Adrenal gland (tissue), 12 donors: ENCODE data around the gene HERC5. TPM values are rescaled to one million over a fixed set of nuclear protein-coding genes. Genes with fewer than 3 reads are reported as not detected.
"Not testable (repeated sequence)": the region's sequence is repeated elsewhere in the genome, so short reads cannot be mapped to it uniquely, and the experiment has no call there.

Experiments used
- DNase-seq, 7 donors: peaks; one replicate each; pipeline ENCODE4 v3.0.0-alpha.2; 2019 to 2020
- H3K27ac ChIP-seq, 5 donors: fragments of 200-600 bp; sonication (generic) in 4 of 5; 1 replicate in 3 of 5; 2 replicates in 2 of 5; pipeline versions ENCODE4 v1.5.1 to v1.8.0; 2016 to 2020; ENCODE audit warnings: mild to moderate bottlenecking in 1 of 5
- H3K27me3 ChIP-seq: fragments of 200-600 bp; 2 replicates; pipeline ENCODE4 v1.8.0; 2021
- H3K36me3 ChIP-seq, 2 donors: fragments of 200-600 bp; replicated peaks in 1 of 2; 1 replicate in 1 of 2; 2 replicates in 1 of 2; pipeline versions ENCODE4 v1.5.1 to v1.8.0; 2018 to 2022
- H3K4me1 ChIP-seq, 2 donors: fragments of 200-600 bp; replicated peaks in 1 of 2; 1 replicate in 1 of 2; 2 replicates in 1 of 2; pipeline versions ENCODE4 v1.5.1 to v1.8.0; 2018 to 2021
- H3K4me3 ChIP-seq, 4 donors: fragments of 200-600 bp; sonication (generic) in 3 of 4; one replicate each; pipeline ENCODE4 v1.5.1; 2016 to 2018
- H3K9me3 ChIP-seq, 3 donors: fragments of 200-600 bp; sonication (generic) in 1 of 3; replicated peaks in 1 of 3; 1 replicate in 2 of 3; 2 replicates in 1 of 3; pipeline versions ENCODE4 v1.5.1 to v1.8.0; 2016 to 2021
- CTCF ChIP-seq, 6 experiments: fragments of 450-650 bp in 4 of 6; fragments of 200-600 bp in 2 of 6; sonication (generic) in 1 of 6; IDR thresholded peaks; 1 replicate in 5 of 6; 2 replicates in 1 of 6; pipeline versions ENCODE4 v1.5.1 to v1.8.0; 2016 to 2021; ENCODE audit warnings: antibody characterized with exemption in 6 of 6, mild to moderate bottlenecking in 2 of 6, moderate library complexity in 1 of 6
- POLR2A ChIP-seq, 2 donors: fragments of 450-650 bp; IDR thresholded peaks; one replicate each; pipeline ENCODE4 v1.6.1; 2017; ENCODE audit warnings: antibody characterized with exemption in 2 of 2, mild to moderate bottlenecking in 2 of 2, moderate library complexity in 1 of 2
- WGBS, 4 donors: extraction: QIAGEN DNeasy Blood & Tissue Kit in 2 of 4; methylation state at CpG; one replicate each; pipeline versions ENCODE4 v1.1.5 to v1.1.7; 2013 to 2017; 5-methylcytosine and 5-hydroxymethylcytosine counted together
- intact Hi-C, 2 donors: fragments of 100-400 bp; cut with DNase I; formaldehyde crosslinking; loops; one replicate each; pipeline versions ENCODE4 v1.14.1 to v1.15.0; 2022 to 2023
- polyA plus RNA-seq, 3 donors: library from polyadenylated mRNA; stranded (reverse); fragments of 200-250 nt in 2 of 3; fragments of 350-450 nt in 1 of 3; fragmentation: Illumina TruSeq in 1 of 3; extraction: RNeasy Lipid Tissue Mini Kit (QIAGEN cat#74804) in 1 of 3; gene quantifications; one replicate each; pipeline ENCODE4 v1.2.3, GENCODE V29; 2013 to 2014
- total RNA-seq, 9 donors: library from RNA; depleted of rRNA in 4 of 9; stranded (reverse); fragments of >200 nt in 4 of 9; fragments of 120-200 nt in 1 of 9; fragmentation: NEBNext Ultra II Directional in 1 of 9; extraction: Animal tissue kit (Norgen Biotek cat#: 25700) in 1 of 9; gene quantifications; one replicate each; pipeline versions ENCODE4 v1.1.0 to v1.2.4, GENCODE V29; 2013 to 2023
- donor health status: healthy with polysubstance abuse.
- donor health status: Bipolar disorder and iron deficiency.
- donor health status: DM: yes; HTN: yes; CAD: no.
- donor health status: DM: no; HTN: no; CAD: no.
- donor health status: DM: no; HTN: no; CAD: no.
- donor health status: DM: yes; HTN: yes; CAD: no.

The HERC5 gene
- total and polyA plus RNA-seq, 12 donors: 3.3 to 9.9 (median 6.6) TPM

DNA sequence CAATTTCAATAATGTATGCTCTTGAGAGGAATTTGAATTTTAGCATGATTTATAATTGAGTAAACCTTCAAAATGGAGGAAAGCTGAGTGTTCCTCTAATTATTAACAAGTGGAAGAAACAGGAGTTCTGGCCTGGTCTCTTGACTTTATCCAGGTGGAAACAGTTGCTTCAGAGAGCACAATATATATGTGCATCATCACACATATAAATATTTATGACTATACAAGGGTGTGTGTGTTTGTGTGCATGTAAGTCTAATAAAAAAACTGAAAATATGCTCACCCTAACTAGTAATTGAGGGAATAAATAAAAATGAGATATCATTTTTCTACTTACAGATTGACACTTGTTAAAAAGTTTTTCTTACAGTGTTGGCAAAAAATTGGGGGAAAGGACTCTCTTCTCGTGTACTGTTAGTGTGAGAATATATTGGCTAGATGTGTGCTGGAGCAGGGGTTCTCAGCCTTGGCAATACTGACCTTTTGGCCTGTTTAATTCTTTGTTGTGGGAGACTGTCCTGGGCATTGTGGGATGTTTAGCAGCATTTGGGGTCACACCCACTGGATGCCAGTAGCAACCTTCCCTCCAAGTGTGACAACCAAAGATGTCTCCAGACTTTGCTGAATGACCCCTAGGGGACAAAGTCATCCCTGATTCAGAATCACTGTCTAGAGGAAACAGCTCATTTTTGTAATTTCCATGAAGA lies 20.8 kb upstream of the HERC5 start:
- Histone ChIP-seq H3K27me3 (no peaks in the 10 kb centered on the region), H3K36me3 (no peaks in the 10 kb centered on the region), H3K4me1 (no peaks in the 10 kb centered on the region), H3K9me3 (no peaks in the 10 kb centered on the region), H3K27ac (no peak overlapping the region), H3K4me3 (no peak overlapping the region)
- intact Hi-C loops: no loop called here
- TF ChIP-seq POLR2A (IDR thresholded peaks at IDR 0.05) (no peak), CTCF (IDR thresholded peaks at IDR 0.05) (no peak)
- WGBS, 4 donors: 89 to 100% (median 96%) methylated on average over 1 of the region's 1 CpG
- no peak for DNase-seq

DNA sequence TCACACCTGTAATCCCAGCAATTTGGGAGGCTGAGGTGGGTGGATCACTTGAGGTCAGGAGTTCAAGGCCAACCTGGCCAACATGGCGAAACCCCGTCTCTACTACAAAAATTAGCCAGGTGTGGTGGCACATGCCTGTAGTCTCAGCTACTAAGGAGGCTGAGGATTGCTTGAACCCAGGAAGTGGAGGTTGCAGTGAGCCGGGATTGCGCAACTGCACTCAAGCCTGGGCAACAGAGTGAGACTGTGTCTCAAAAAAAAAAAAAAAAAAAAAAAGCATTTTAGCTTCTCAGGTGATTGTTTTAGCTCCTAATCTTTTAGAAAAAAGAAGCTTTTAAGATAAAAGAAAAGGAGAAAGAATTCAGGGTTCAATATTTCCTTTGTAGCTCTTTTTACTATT lies 19.0 kb upstream of the HERC5 start:
- H3K4me1 ChIP-seq, intact Hi-C loops, H3K9me3 ChIP-seq, H3K36me3 ChIP-seq, H3K4me3 ChIP-seq, H3K27ac ChIP-seq, H3K27me3 ChIP-seq: not testable (repeated sequence)
- WGBS, 4 donors: 88 to 99% (median 96%) methylated on average over 4 of the region's 4 CpGs
- DNase-seq: peak in 1 of 7 donors; percentile 17

DNA sequence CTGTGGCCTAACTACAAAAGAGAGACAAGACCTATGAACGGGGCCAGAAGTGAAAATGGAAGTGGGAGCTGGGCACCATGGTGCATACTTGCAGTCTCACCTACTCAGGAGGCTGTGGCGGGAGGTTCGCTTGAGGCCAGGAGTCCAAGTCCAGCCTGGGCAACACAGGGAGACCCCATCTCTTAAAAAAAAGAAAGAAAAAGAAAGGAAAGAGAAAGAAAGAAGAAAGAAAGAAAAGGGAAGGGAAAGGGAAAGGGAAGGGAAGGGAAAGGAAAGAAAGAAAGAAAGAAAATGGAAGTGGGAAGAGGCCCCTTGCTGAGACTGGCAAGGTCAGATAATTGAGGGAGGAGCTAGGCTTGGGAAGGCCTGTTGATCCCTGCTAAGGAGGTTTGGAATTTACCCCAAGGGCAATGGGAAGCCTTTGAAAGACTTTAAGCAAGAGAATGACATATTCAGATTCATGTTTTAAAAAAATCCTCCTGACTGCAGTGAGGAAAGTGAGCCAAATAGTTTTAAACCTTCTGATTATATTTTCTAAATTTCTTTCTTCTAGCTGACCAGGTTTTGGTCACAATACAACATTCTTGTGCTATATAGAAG lies 17.7 kb upstream of the HERC5 start:
- Histone ChIP-seq H3K27ac (peak overlapping the region in 1 of 5 donors; percentile 51), H3K27me3 (no peaks in the 10 kb centered on the region), H3K36me3 (no peaks in the 10 kb centered on the region), H3K9me3 (no peaks in the 10 kb centered on the region), H3K4me3 (no peak overlapping the region), H3K4me1 (no peaks in the 10 kb centered on the region)
- WGBS, 4 donors: 92 to 97% (median 96%) methylated on average over 3 of the region's 3 CpGs
- TF ChIP-seq POLR2A (IDR thresholded peaks at IDR 0.05) (no peak), CTCF (IDR thresholded peaks at IDR 0.05) (no peak)
- intact Hi-C loops: no loop called here
- peak in 1 of 7 donors; percentile 17 for DNase-seq

DNA sequence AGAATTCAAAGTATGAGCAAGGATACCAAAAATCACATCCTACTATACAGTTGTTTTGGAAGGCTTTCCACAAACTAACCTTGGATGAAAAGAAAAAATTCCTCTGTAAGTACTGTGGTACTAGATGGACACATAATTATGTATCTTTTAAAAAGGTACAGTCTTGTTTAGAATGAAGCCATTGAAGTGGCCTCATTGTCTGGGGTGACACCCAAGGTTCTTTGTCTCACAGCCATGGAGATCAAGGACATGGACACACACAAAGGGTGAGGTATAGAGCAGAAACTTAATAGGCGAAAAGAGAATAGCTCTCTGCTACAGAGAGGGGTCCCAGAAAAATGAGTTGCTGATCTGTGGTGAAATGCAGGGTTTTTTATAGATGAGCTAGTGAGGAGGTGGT lies 16.8 kb upstream of the HERC5 start:
- H3K4me1 ChIP-seq: no peaks in the 10 kb centered on the region
- intact Hi-C loops: no loop called here
- no peak overlapping the region for H3K4me3 ChIP-seq
- DNase-seq: no peak
- H3K9me3 ChIP-seq: no peaks in the 10 kb centered on the region
- WGBS, 4 donors: 90 to 100% (median 94%) methylated on average over 1 of the region's 1 CpG
- H3K27me3 ChIP-seq: no peaks in the 10 kb centered on the region
- no peak overlapping the region for H3K27ac ChIP-seq
- TF ChIP-seq POLR2A (IDR thresholded peaks at IDR 0.05) (no peak), CTCF (IDR thresholded peaks at IDR 0.05) (no peak)
- H3K36me3 ChIP-seq: no peaks in the 10 kb centered on the region

GRCh38 chr4:88441696-88442095 lies 15.2 kb upstream of the HERC5 start:
- intact Hi-C loops: no loop called here
- no peaks in the 10 kb centered on the region for H3K27me3 ChIP-seq

More at GRCh38 chr4:88441696-88442095, 15.2 kb upstream of the HERC5 start:
- TF ChIP-seq CTCF (IDR thresholded peaks at IDR 0.05): no peak
- TF ChIP-seq POLR2A (IDR thresholded peaks at IDR 0.05): no peak
- Histone ChIP-seq H3K4me1 (no peaks in the 10 kb centered on the region), H3K27ac (no peak overlapping the region), H3K36me3 (no peaks in the 10 kb centered on the region), H3K4me3 (no peak overlapping the region), H3K9me3 (no peaks in the 10 kb centered on the region)
- no peak for DNase-seq
